Body of pancreas (tissue), 4 donors: ENCODE data around the gene LARP4B.

ENCODE experiments used
- POLR2A ChIP-seq, 3 donors: fragments of 450-650 bp; IDR thresholded peaks; one replicate each; pipeline ENCODE4 v1.6.1; 2016; ENCODE audit warnings: antibody characterized with exemption in 3 of 3, mild to moderate bottlenecking in 2 of 3
- TF ChIP-seq, protein P1 (sequence below), 7 experiments: fragments of 450-650 bp in 4 of 7; fragments of 200-600 bp in 3 of 7; sonication (generic) in 3 of 7; IDR thresholded peaks; one replicate each; pipeline ENCODE4 v1.5.1; 2016 to 2019; ENCODE audit warnings: antibody characterized with exemption in 7 of 7

DNA sequence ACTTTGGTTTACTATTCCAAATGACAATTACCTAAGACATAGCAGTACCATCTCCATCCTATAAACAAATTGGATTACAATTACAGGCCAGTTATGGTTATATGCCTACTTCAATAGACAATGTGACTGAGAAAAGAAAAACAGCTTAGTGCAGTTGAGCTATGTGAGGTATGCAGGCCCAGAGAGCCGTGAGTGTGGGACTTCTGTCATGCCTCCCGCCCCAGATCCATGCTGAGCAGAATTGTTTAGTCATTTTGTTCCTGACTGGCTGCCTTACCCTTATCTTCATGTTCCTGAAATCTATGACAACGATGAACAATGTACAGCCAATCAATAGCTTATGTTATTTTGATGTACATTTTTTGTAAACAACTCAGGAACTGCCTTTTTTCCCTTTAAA is 21.7 kb downstream of the LARP4B start:
- TF ChIP-seq, protein P1, sequence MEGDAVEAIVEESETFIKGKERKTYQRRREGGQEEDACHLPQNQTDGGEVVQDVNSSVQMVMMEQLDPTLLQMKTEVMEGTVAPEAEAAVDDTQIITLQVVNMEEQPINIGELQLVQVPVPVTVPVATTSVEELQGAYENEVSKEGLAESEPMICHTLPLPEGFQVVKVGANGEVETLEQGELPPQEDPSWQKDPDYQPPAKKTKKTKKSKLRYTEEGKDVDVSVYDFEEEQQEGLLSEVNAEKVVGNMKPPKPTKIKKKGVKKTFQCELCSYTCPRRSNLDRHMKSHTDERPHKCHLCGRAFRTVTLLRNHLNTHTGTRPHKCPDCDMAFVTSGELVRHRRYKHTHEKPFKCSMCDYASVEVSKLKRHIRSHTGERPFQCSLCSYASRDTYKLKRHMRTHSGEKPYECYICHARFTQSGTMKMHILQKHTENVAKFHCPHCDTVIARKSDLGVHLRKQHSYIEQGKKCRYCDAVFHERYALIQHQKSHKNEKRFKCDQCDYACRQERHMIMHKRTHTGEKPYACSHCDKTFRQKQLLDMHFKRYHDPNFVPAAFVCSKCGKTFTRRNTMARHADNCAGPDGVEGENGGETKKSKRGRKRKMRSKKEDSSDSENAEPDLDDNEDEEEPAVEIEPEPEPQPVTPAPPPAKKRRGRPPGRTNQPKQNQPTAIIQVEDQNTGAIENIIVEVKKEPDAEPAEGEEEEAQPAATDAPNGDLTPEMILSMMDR (IDR thresholded peaks at IDR 0.05), result no peak
- TF ChIP-seq POLR2A (IDR thresholded peaks at IDR 0.05), result no peak
